GM12878 (cell line): Measurements from ENCODE around the gene VWA8. TPM values are rescaled to one million over a fixed set of nuclear protein-coding genes. Genes with fewer than 3 reads are reported as not detected.

Experiments
- ASH2L ChIP-seq: fragments of 300-600, 200-600 bp; sonication (generic); IDR thresholded peaks from 2 replicates; pipeline ENCODE4 v1.6.1; 2017; ENCODE audit warnings: low read depth, mild to moderate bottlenecking, borderline replicate concordance
- MTA3 ChIP-seq: IDR thresholded peaks from 2 replicates; pipeline ENCODE4 v1.6.1; 2012; ENCODE audit warnings: low read length, inconsistent platforms, borderline replicate concordance
- NRF1 ChIP-seq: conservative IDR thresholded peaks from 2 replicates; pipeline ENCODE4 v1.6.1; 2011; ENCODE audit warnings: mild to moderate bottlenecking, low read depth, low read length, improper control_type of control experiment
- RELA ChIP-seq: fragments of 450-650 bp; IDR thresholded peaks from 2 replicates; pipeline ENCODE4 v1.8.0; 2014; ENCODE audit warnings: borderline replicate concordance; ENCODE audit not compliant: partially characterized antibody
- YBX1 ChIP-seq: fragments of 450-650 bp; IDR thresholded peaks from 2 replicates; pipeline ENCODE4 v1.6.1; 2016; ENCODE audit warnings: antibody characterized with exemption
- ZNF592 ChIP-seq: fragments of 450-650 bp; IDR thresholded peaks from 2 replicates; pipeline ENCODE4 v1.6.1; 2017; ENCODE audit warnings: mild to moderate bottlenecking, moderate library complexity
- polyA plus RNA-seq, 11 experiments: library from polyadenylated mRNA; depleted of rRNA in 4 of 11; unstranded in 6 of 11; stranded (reverse) in 5 of 11; fragments of >200 nt; fragmentation: Nextera tagmentation in 4 of 11; fragmentation: Illumina TruSeq in 1 of 11; extraction: Ambion mirVana in 4 of 11; extraction: Trizol in 1 of 11; gene quantifications; 1 replicate in 1 of 11; 2 replicates in 10 of 11; pipeline versions ENCODE4 v1.2.1 to v1.2.3, GENCODE V29; 2011 to 2016; ENCODE audit warnings: inconsistent platforms in 2 of 11, missing spikeins in 2 of 11, low read depth in 1 of 11
- total RNA-seq, 4 experiments: library from RNA; depleted of rRNA in 3 of 4; stranded (reverse); fragments of >200 nt in 3 of 4; fragmentation: Illumina TruSeq in 1 of 4; extraction: Trizol in 1 of 4; gene quantifications; 2 replicates each; pipeline versions ENCODE4 v1.2.1 to v1.2.3, GENCODE V29; 2013 to 2021
- TF ChIP-seq, protein P1 (sequence below): fragments of 150-350 bp; IDR thresholded peaks from 2 replicates; pipeline ENCODE4 v1.6.1; 2016; ENCODE audit warnings: low read depth, low read length

Gene VWA8
- total and polyA plus RNA-seq, 10 of the 15 experiments (the other 5 are each of a cell fraction or from before 2014, with no cell fraction given) = 3.0 to 21.8 (median 13.5) TPM

DNA sequence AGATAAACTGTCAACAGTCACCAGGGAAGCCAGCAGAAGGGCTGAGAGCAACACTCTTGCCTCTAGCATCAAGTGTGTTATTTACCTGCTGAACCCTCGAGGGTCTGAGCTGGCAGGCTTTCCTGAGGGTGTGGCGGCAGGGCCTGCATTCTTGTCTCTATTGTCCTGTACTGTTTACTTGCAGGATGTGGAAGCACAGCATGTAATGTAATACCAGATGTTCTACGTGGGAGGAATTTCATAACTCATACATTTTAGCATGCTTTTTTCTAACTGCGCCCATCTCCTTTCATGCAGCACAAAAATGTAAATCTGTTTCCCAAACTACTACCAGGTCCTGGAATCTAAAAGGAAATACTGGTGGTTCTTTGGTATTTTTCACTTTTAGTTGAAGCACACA lies 350.5 kb downstream of the VWA8 start (continued):
- no peak for TF ChIP-seq ZNF592
- TF ChIP-seq MTA3 = no peak
- TF ChIP-seq, protein P1, sequence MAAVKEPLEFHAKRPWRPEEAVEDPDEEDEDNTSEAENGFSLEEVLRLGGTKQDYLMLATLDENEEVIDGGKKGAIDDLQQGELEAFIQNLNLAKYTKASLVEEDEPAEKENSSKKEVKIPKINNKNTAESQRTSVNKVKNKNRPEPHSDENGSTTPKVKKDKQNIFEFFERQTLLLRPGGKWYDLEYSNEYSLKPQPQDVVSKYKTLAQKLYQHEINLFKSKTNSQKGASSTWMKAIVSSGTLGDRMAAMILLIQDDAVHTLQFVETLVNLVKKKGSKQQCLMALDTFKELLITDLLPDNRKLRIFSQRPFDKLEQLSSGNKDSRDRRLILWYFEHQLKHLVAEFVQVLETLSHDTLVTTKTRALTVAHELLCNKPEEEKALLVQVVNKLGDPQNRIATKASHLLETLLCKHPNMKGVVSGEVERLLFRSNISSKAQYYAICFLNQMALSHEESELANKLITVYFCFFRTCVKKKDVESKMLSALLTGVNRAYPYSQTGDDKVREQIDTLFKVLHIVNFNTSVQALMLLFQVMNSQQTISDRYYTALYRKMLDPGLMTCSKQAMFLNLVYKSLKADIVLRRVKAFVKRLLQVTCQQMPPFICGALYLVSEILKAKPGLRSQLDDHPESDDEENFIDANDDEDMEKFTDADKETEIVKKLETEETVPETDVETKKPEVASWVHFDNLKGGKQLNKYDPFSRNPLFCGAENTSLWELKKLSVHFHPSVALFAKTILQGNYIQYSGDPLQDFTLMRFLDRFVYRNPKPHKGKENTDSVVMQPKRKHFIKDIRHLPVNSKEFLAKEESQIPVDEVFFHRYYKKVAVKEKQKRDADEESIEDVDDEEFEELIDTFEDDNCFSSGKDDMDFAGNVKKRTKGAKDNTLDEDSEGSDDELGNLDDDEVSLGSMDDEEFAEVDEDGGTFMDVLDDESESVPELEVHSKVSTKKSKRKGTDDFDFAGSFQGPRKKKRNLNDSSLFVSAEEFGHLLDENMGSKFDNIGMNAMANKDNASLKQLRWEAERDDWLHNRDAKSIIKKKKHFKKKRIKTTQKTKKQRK = no peak
- TF ChIP-seq YBX1 = no peak
- no peak for TF ChIP-seq NRF1
- no peak for TF ChIP-seq ASH2L
- TF ChIP-seq RELA = no peak
